ENCODE results near the gene VEGFB. TPM values are rescaled to one million over a fixed set of nuclear protein-coding genes. Genes with fewer than 3 reads are reported as not detected.

VEGFB gene
- total RNA-seq, 4 donors from 2014 or later: 20.0 to 120 (median 26.0) TPM

DNA sequence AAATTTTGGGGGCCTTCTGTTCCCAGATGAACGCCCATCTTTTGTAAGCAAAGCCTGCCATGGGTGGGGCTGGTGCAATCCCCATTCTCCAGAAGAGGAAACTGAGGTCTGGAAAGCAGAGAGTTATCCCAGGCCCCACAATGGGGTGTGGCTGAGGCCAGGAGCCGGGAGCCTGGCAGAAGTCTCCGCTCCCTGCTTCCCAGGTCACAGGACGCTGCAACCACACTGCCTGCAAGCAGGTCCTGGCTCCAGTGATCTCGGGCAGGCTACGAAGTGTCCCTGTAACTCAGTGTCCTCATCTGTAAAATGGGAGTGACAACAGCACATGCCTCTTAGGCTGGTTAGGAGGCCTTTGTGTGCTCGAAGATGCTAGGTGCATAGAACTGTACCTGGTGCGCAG is 18.7 kb downstream of the VEGFB start:
- DNase-seq: no peak
- Histone ChIP-seq H3K27me3 (no peaks in the 10 kb centered on the region), H3K9me3 (no peaks in the 10 kb centered on the region), H3K4me3 (peak overlapping the region in 1 of 2 donors; percentile 88), H3K4me1 (peaks cover 0 to 12% of the 10 kb centered on the region in 2 donors), H3K36me3 (no peaks in the 10 kb centered on the region), H3K27ac (peak overlapping the region; percentile 63 to 75)
- intact Hi-C loops (cut with DNase I; ENCODE audit: low total_unique reads): no loop called here
- TF ChIP-seq, protein P1, sequence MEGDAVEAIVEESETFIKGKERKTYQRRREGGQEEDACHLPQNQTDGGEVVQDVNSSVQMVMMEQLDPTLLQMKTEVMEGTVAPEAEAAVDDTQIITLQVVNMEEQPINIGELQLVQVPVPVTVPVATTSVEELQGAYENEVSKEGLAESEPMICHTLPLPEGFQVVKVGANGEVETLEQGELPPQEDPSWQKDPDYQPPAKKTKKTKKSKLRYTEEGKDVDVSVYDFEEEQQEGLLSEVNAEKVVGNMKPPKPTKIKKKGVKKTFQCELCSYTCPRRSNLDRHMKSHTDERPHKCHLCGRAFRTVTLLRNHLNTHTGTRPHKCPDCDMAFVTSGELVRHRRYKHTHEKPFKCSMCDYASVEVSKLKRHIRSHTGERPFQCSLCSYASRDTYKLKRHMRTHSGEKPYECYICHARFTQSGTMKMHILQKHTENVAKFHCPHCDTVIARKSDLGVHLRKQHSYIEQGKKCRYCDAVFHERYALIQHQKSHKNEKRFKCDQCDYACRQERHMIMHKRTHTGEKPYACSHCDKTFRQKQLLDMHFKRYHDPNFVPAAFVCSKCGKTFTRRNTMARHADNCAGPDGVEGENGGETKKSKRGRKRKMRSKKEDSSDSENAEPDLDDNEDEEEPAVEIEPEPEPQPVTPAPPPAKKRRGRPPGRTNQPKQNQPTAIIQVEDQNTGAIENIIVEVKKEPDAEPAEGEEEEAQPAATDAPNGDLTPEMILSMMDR (IDR thresholded peaks at IDR 0.05): no peak
- no peak for TF ChIP-seq POLR2A (IDR thresholded peaks at IDR 0.05)

DNA sequence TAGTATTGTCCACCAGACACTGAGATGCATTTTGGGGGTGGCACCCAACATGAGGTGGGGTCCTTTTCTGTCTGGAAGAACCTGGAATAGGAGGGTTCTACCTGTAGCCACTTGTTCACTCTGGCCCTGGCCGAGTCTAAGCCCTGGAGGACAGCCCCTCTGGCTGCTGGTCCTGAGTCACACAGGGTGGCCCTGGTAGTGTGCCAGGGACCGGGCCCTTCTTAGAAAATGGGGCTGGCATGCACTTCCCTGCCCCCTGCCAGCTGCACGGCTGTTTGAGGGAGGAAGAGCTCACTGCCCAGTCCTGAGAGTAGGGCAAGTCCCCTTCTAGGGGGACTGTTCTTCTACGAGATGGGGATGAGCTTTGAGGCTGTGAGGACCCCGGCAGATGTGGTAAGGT is 19.1 kb downstream of the VEGFB start:
- intact Hi-C loops (cut with DNase I; ENCODE audit: low total_unique reads): no loop called here
- H3K27me3 ChIP-seq: no peaks in the 10 kb centered on the region
- no peak for TF ChIP-seq POLR2A (IDR thresholded peaks at IDR 0.05)
- TF ChIP-seq, protein P1 (IDR thresholded peaks at IDR 0.05): no peak
- peaks cover 0 to 12% of the 10 kb centered on the region in 2 donors for H3K4me1 ChIP-seq
- DNase-seq: no peak
- H3K36me3 ChIP-seq: no peaks in the 10 kb centered on the region
- no peaks in the 10 kb centered on the region for H3K9me3 ChIP-seq
- H3K4me3 ChIP-seq: no peak overlapping the region
- no peak overlapping the region for H3K27ac ChIP-seq

DNA sequence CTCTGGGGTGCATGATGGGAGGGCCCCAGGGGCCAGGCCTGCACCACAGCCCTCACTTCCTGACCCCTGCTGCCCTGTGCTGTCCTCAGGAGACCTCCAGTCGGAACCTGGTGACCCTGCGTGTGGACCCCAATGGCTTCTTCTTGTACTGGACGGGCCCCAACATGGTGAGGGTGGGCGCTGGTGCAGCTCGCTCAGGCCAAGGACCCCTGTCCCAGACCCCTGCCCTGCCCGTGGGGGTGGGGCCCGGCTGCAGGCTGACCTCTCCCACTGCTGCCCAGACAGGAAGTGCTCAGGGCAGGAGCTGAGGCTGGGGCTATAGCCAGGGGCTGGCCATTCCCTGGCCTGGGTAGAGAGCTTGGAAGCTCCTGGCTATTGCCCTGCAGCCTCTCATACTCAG is 19.9 kb downstream of the VEGFB start:
- Histone ChIP-seq H3K27ac (no peak overlapping the region), H3K27me3 (no peaks in the 10 kb centered on the region), H3K9me3 (no peaks in the 10 kb centered on the region), H3K4me1 (peaks cover 0 to 12% of the 10 kb centered on the region in 2 donors), H3K36me3 (no peaks in the 10 kb centered on the region), H3K4me3 (no peak overlapping the region)
- intact Hi-C loops (cut with DNase I; ENCODE audit: low total_unique reads): no loop called here
- no peak for DNase-seq
- no peak for TF ChIP-seq POLR2A (IDR thresholded peaks at IDR 0.05)
- TF ChIP-seq, protein P1 (IDR thresholded peaks at IDR 0.05): no peak

DNA sequence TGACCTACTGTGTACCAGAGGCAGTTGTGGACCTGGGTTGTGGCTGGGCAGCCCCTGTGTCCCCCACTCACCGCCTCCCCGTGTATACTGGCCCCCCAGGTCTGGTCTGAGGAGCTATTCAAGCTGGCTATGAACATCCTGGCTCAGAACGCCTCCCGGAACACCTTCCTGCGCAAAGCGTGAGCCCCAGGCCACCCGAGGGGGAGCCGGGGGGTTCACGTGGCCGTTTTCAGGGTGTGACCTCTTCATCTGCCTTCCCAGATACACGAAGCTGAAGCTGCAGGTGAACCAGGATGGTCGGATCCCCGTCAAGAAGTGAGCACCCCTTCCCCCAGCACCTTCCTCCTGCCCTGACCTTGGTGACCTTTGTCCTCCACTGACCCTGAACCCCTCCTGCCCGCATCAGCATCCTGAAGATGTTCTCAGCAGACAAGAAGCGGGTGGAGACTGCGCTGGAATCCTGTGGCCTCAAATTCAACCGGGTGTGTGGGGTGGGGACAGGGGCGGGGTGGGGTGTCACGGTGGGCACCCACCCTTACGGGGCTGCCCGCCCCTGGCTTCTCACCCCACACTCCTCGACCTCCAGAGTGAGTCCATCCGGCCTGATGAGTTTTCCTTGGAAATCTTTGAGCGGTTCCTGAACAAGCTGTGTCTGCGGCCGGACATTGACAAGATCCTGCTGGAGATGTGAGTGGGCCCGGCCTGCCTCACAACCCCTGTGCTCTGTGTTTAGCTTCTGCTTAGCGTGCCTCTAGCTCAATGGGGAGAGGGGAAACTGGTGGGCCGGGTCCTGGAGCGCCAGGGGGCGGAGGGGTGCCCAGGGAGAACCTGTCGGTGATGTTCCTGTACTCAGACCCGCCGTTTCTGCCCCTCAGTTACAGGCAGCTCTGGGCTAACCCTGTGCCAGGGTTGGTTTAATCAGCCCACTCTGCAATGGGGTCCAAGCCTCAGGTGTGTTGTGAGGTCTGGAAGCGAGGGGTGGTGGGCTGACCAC is 21.0 kb downstream of the VEGFB start:
- no peak for DNase-seq
- H3K4me3 ChIP-seq: no peak overlapping the region
- TF ChIP-seq POLR2A (IDR thresholded peaks at IDR 0.05): no peak
- TF ChIP-seq, protein P1 (IDR thresholded peaks at IDR 0.05): no peak
- no peak overlapping the region for H3K27ac ChIP-seq
- no peaks in the 10 kb centered on the region for H3K36me3 ChIP-seq
- intact Hi-C loops (cut with DNase I; ENCODE audit: low total_unique reads): no loop called here
- H3K4me1 ChIP-seq: peaks cover 0 to 12% of the 10 kb centered on the region in 2 donors
- no peaks in the 10 kb centered on the region for H3K9me3 ChIP-seq
- H3K27me3 ChIP-seq: no peaks in the 10 kb centered on the region

DNA sequence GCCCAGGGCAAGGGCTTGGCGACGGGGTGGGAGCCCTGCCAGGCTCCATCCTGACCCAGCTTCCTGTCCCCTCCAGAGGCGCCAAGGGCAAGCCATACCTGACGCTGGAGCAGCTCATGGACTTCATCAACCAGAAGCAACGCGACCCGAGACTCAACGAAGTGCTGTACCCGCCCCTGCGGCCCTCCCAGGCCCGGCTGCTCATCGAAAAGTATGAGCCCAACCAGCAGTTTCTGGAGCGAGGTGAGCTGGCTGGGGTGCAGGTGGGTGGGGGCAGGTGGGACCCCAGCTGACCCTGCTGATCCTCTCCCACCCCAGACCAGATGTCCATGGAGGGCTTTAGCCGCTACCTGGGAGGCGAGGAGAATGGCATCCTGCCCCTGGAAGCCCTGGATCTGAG is 21.9 kb downstream of the VEGFB start:
- Histone ChIP-seq H3K9me3 (no peaks in the 10 kb centered on the region), H3K4me1 (peaks cover 0 to 7% of the 10 kb centered on the region in 2 donors), H3K36me3 (no peaks in the 10 kb centered on the region), H3K27ac (no peak overlapping the region), H3K27me3 (no peaks in the 10 kb centered on the region), H3K4me3 (no peak overlapping the region)
- TF ChIP-seq POLR2A (IDR thresholded peaks at IDR 0.05): no peak
- TF ChIP-seq, protein P1 (IDR thresholded peaks at IDR 0.05): no peak
- intact Hi-C loops (cut with DNase I; ENCODE audit: low total_unique reads): no loop called here
- DNase-seq: no peak

Measured in uterus (tissue), 4 donors.